ENCODE data around the gene HINFP. TPM values are rescaled to one million over a fixed set of nuclear protein-coding genes. Genes with fewer than 3 reads are reported as not detected.

The HINFP gene
- total RNA-seq, 2 donors from 2014 or later = 13.4 to 34.7 TPM

GRCh38 chr11:119093942-119094815 is 27.2 kb upstream of the HINFP start:
- Histone ChIP-seq H3K27ac (peak overlapping the region; percentile 88 to 95), H3K9me3 (no peaks in the 10 kb centered on the region), H3K27me3 (replicated peaks; ENCODE audit: insufficient read depth) (no peaks in the 10 kb centered on the region), H3K36me3 (peaks cover 18% of the 10 kb centered on the region), H3K4me1 (ENCODE audit: control insufficient read depth in 1 of 2, low read depth in 2 of 2) (peaks cover 16 to 23% of the 10 kb centered on the region in 2 donors), H3K4me3 (peak overlapping the region; percentile 86)
- DNase-seq (ENCODE audit: low spot score) (no peak), ATAC-seq (ENCODE audit: insufficient number of reproducible peaks, low FRiP score, low read depth) (peak; percentile 2)
- TF ChIP-seq, protein P1, sequence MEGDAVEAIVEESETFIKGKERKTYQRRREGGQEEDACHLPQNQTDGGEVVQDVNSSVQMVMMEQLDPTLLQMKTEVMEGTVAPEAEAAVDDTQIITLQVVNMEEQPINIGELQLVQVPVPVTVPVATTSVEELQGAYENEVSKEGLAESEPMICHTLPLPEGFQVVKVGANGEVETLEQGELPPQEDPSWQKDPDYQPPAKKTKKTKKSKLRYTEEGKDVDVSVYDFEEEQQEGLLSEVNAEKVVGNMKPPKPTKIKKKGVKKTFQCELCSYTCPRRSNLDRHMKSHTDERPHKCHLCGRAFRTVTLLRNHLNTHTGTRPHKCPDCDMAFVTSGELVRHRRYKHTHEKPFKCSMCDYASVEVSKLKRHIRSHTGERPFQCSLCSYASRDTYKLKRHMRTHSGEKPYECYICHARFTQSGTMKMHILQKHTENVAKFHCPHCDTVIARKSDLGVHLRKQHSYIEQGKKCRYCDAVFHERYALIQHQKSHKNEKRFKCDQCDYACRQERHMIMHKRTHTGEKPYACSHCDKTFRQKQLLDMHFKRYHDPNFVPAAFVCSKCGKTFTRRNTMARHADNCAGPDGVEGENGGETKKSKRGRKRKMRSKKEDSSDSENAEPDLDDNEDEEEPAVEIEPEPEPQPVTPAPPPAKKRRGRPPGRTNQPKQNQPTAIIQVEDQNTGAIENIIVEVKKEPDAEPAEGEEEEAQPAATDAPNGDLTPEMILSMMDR (IDR thresholded peaks at IDR 0.05) = no peak

DNA sequence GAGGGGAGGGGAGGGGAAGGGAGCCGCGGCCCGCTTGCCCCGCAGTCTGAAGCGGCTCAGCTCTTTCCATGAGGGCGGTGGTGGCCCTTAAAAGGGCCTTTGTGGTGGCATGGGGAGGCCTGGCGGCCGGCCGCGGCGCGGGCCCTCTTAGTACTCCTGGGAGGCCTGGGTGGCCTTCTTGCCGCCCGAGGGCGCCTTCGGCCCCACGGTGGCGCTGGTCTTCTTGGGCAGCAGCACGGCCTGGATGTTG is 26.6 kb upstream of the HINFP start:
- TF ChIP-seq, protein P1 (IDR thresholded peaks at IDR 0.05) = peak; percentile 64
- H3K4me3 ChIP-seq = peak overlapping the region; percentile 86
- H3K27me3 ChIP-seq (replicated peaks; ENCODE audit: insufficient read depth) = no peaks in the 10 kb centered on the region
- ATAC-seq (ENCODE audit: insufficient number of reproducible peaks, low FRiP score, low read depth) = peak; percentile 54
- peaks cover 16 to 24% of the 10 kb centered on the region in 2 donors for H3K4me1 ChIP-seq (ENCODE audit: control insufficient read depth in 1 of 2, low read depth in 2 of 2)
- peak; percentile 59 for DNase-seq (ENCODE audit: low spot score)
- H3K36me3 ChIP-seq = peaks cover 18% of the 10 kb centered on the region
- H3K27ac ChIP-seq = peak overlapping the region; percentile 88 to 95
- H3K9me3 ChIP-seq = no peaks in the 10 kb centered on the region

- TF ChIP-seq, protein P1 (IDR thresholded peaks at IDR 0.05) = no peak
- Histone ChIP-seq H3K4me3 (peak overlapping the region; percentile 86), H3K9me3 (no peaks in the 10 kb centered on the region), H3K36me3 (peaks cover 18% of the 10 kb centered on the region), H3K27me3 (replicated peaks; ENCODE audit: insufficient read depth) (no peaks in the 10 kb centered on the region), H3K4me1 (ENCODE audit: control insufficient read depth in 1 of 2, low read depth in 2 of 2) (peaks cover 18 to 30% of the 10 kb centered on the region in 2 donors), H3K27ac (peak overlapping the region; percentile 88 to 95)
- ATAC-seq (ENCODE audit: insufficient number of reproducible peaks, low FRiP score, low read depth) = peak; percentile 97
- DNase-seq (ENCODE audit: low spot score) = peak; percentile 97
Measured at GRCh38 chr11:119095066-119095880, 26.1 kb upstream of the HINFP start.

DNA sequence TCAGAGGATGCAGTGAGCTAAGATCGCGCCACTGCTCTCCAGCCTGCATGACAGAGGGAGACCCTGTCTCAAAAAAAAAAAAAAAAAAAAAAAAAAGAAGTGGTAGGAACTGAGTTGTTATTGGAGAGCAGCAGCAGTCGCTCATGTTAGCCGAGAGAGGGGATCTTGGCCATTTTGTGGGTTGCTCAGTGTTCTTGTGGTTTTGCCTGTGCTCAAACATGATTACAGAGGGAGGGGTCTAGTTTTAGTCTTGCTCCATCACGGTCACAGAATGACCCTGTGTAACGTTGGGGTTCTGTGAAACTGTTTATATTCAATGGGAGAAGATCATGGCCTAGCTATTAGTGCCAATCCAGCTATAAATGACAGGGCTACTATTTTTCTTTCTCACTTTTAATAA is 21.7 kb upstream of the HINFP start:
- TF ChIP-seq, protein P1 (IDR thresholded peaks at IDR 0.05) = no peak
- ATAC-seq (ENCODE audit: insufficient number of reproducible peaks, low FRiP score, low read depth) (no peak), DNase-seq (ENCODE audit: low spot score) (no peak)
- Histone ChIP-seq H3K4me3 (no peak overlapping the region), H3K27me3 (replicated peaks; ENCODE audit: insufficient read depth) (no peaks in the 10 kb centered on the region), H3K27ac (no peak overlapping the region), H3K4me1 (ENCODE audit: control insufficient read depth in 1 of 2, low read depth in 2 of 2) (peaks cover 19 to 32% of the 10 kb centered on the region in 2 donors), H3K9me3 (no peaks in the 10 kb centered on the region), H3K36me3 (peaks cover 18% of the 10 kb centered on the region)

All from thoracic aorta (tissue), 2 donors.